Keratinocyte (primary cell): ENCODE data around the gene ARHGAP28. TPM values are rescaled to one million over a fixed set of nuclear protein-coding genes. Genes with fewer than 3 reads are reported as not detected.

Experiments used
- DNase-seq: peaks from one replicate; pipeline ENCODE4 v3.0.0-alpha.2; 2011; ENCODE audit warnings: low read depth, missing footprints, low spot score
- FAIRE-seq: peaks from 2 replicates; lab custom pipeline; 2011; peaks lifted over from hg19 to GRCh38; lab: Jason Lieb, UNC
- H2AFZ ChIP-seq: 2 replicates; pipeline ENCODE4 v1.6.0; 2012; ENCODE audit warnings: low read length, control low read depth, inconsistent platforms; ENCODE audit not compliant: control insufficient read depth
- H3K27ac ChIP-seq: 2 replicates; pipeline ENCODE4 v1.5.1; 2011; ENCODE audit warnings: low read length; ENCODE audit not compliant: control insufficient read depth, insufficient read depth
- H3K27me3 ChIP-seq: 3 replicates; pipeline ENCODE4 v1.6.0; 2011; ENCODE audit warnings: low read length; ENCODE audit not compliant: control insufficient read depth, insufficient read depth; ENCODE audit errors: extremely low read depth
- H3K36me3 ChIP-seq, 2 experiments: 2 replicates in 1 of 2; 3 replicates in 1 of 2; pipeline ENCODE4 v1.5.1; 2011; ENCODE audit warnings: low read length in 2 of 2, mild to moderate bottlenecking in 1 of 2; ENCODE audit not compliant: control insufficient read depth in 2 of 2, insufficient read depth in 2 of 2; ENCODE audit errors: extremely low read depth in 1 of 2
- H3K4me1 ChIP-seq: 3 replicates; pipeline ENCODE4 v1.5.1; 2011; ENCODE audit warnings: low read length; ENCODE audit not compliant: control insufficient read depth, insufficient read depth; ENCODE audit errors: extremely low read depth
- H3K4me2 ChIP-seq: 3 replicates; pipeline ENCODE4 v1.6.0; 2011; ENCODE audit warnings: low read depth, low read length; ENCODE audit not compliant: control insufficient read depth, insufficient read depth; ENCODE audit errors: extremely low read depth
- H3K4me3 ChIP-seq, 3 experiments: fragments of 200-600 bp in 1 of 3; sonication (generic) in 1 of 3; 2 replicates in 2 of 3; 3 replicates in 1 of 3; pipeline ENCODE4 v1.5.1; 2011 to 2016; ENCODE audit warnings: low read length in 3 of 3, mild to moderate bottlenecking in 3 of 3, control low read depth in 2 of 3, inconsistent platforms in 1 of 3, low read depth in 1 of 3, mixed read lengths in 1 of 3, mixed run types in 1 of 3, moderate library complexity in 1 of 3; ENCODE audit not compliant: control insufficient read depth in 2 of 3, insufficient read depth in 2 of 3; ENCODE audit errors: extremely low read depth in 1 of 3
- H3K79me2 ChIP-seq: 2 replicates; pipeline ENCODE4 v1.6.0; 2012; ENCODE audit warnings: low read length; ENCODE audit not compliant: control insufficient read depth, insufficient read depth
- H3K9ac ChIP-seq: 3 replicates; pipeline ENCODE4 v1.6.0; 2011; ENCODE audit warnings: low read length; ENCODE audit not compliant: control insufficient read depth, insufficient read depth; ENCODE audit errors: extremely low read depth
- H3K9me1 ChIP-seq: 3 replicates; pipeline ENCODE4 v1.6.0; 2011; ENCODE audit warnings: low read length; ENCODE audit not compliant: control insufficient read depth, insufficient read depth; ENCODE audit errors: extremely low read depth
- H3K9me3 ChIP-seq: 2 replicates; pipeline ENCODE4 v1.5.1; 2012; ENCODE audit warnings: low read depth, low read length; ENCODE audit not compliant: control insufficient read depth
- H4K20me1 ChIP-seq: 3 replicates; pipeline ENCODE4 v1.6.0; 2011; ENCODE audit warnings: low read length; ENCODE audit not compliant: control insufficient read depth, insufficient read depth; ENCODE audit errors: extremely low read depth
- EZH2 ChIP-seq: IDR thresholded peaks from one replicate; pipeline ENCODE4 v1.6.1; 2012; ENCODE audit warnings: inconsistent platforms, mild to moderate bottlenecking, low read length, moderate library complexity
- dilution Hi-C: fragments of 300-500 bp; cut with MboI; formaldehyde crosslinking; loops from one replicate; pipeline ENCODE4 v1.7.0; 2020; ENCODE audit warnings: low sequenced_read_pairs; ENCODE audit not compliant: extremely low pct_ligation_motif_present
- polyA plus RNA-seq, 5 experiments: library from polyadenylated mRNA; depleted of rRNA in 3 of 5; stranded (reverse) in 3 of 5; stranded (forward) in 1 of 5; unstranded in 1 of 5; fragments of >200 nt; gene quantifications; 1 replicate in 1 of 5; 2 replicates in 3 of 5; 3 replicates in 1 of 5; pipeline versions ENCODE4 v1.2.1 to v1.2.3, GENCODE V29; 2011 to 2012; ENCODE audit warnings: missing spikeins in 2 of 5, low read depth in 1 of 5, low replicate concordance in 1 of 5
- TF ChIP-seq, protein P1 (sequence below), 3 experiments: IDR thresholded peaks in 1 of 3; conservative IDR thresholded peaks in 1 of 3; optimal IDR thresholded peaks in 1 of 3; 2 replicates in 2 of 3; 3 replicates in 1 of 3; pipeline versions ENCODE3 to v1.5.1; 2011; ENCODE audit warnings: low read length in 3 of 3, mild to moderate bottlenecking in 3 of 3, moderate library complexity in 2 of 3, control low read depth in 1 of 3, inconsistent platforms in 1 of 3; ENCODE audit not compliant: insufficient read depth in 2 of 3; ENCODE audit errors: extremely low read depth in 1 of 3

Gene ARHGAP28
- polyA plus RNA-seq, 1 donor (not counting 4 experiments of a cell fraction or from before 2014, with no cell fraction given): 0.43 TPM

GRCh38 chr18:6956495-6956894, 227.0 kb downstream of the ARHGAP28 start:
- Histone ChIP-seq H3K9ac (no peak overlapping the region), H3K9me1 (no peaks in the 10 kb centered on the region), H4K20me1 (no peaks in the 10 kb centered on the region), H3K9me3 (no peaks in the 10 kb centered on the region), H3K79me2 (no peaks in the 10 kb centered on the region), H3K36me3 (no peaks in the 10 kb centered on the region), H3K4me3 (no peak overlapping the region), H3K4me2 (no peak overlapping the region), H2AFZ (no peak overlapping the region), H3K27ac (no peak overlapping the region), H3K4me1 (peaks cover 12% of the 10 kb centered on the region), H3K27me3 (no peaks in the 10 kb centered on the region)
- dilution Hi-C loops: no loop called here
- DNase-seq: no peak
- TF ChIP-seq, protein P1, sequence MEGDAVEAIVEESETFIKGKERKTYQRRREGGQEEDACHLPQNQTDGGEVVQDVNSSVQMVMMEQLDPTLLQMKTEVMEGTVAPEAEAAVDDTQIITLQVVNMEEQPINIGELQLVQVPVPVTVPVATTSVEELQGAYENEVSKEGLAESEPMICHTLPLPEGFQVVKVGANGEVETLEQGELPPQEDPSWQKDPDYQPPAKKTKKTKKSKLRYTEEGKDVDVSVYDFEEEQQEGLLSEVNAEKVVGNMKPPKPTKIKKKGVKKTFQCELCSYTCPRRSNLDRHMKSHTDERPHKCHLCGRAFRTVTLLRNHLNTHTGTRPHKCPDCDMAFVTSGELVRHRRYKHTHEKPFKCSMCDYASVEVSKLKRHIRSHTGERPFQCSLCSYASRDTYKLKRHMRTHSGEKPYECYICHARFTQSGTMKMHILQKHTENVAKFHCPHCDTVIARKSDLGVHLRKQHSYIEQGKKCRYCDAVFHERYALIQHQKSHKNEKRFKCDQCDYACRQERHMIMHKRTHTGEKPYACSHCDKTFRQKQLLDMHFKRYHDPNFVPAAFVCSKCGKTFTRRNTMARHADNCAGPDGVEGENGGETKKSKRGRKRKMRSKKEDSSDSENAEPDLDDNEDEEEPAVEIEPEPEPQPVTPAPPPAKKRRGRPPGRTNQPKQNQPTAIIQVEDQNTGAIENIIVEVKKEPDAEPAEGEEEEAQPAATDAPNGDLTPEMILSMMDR (optimal IDR thresholded peaks at IDR 0.05 in 1 of 3, IDR thresholded peaks at IDR 0.05 in 1 of 3, conservative IDR thresholded peaks at IDR 0.05 in 1 of 3; ENCODE audit: extremely low read depth in 1 of 3, insufficient read depth in 2 of 3, low read length in 3 of 3): no peak
- TF ChIP-seq EZH2: no peak
- FAIRE-seq: no peak

GRCh38 chr18:6956999-6957398, 227.5 kb downstream of the ARHGAP28 start:
- TF ChIP-seq EZH2: no peak
- TF ChIP-seq, protein P1 (optimal IDR thresholded peaks at IDR 0.05 in 1 of 3, IDR thresholded peaks at IDR 0.05 in 1 of 3, conservative IDR thresholded peaks at IDR 0.05 in 1 of 3; ENCODE audit: extremely low read depth in 1 of 3, insufficient read depth in 2 of 3, low read length in 3 of 3): no peak
- no peaks in the 10 kb centered on the region for H3K9me3 ChIP-seq
- no peak overlapping the region for H3K4me2 ChIP-seq
- H3K9me1 ChIP-seq: no peaks in the 10 kb centered on the region
- no peak for FAIRE-seq
- H4K20me1 ChIP-seq: no peaks in the 10 kb centered on the region
- H3K79me2 ChIP-seq: no peaks in the 10 kb centered on the region
- dilution Hi-C loops: no loop called here
- H3K27me3 ChIP-seq: no peaks in the 10 kb centered on the region
- no peaks in the 10 kb centered on the region for H3K36me3 ChIP-seq
- H3K4me1 ChIP-seq: peaks cover 14% of the 10 kb centered on the region
- H3K9ac ChIP-seq: no peak overlapping the region
- no peak for DNase-seq
- no peak overlapping the region for H2AFZ ChIP-seq
- H3K27ac ChIP-seq: no peak overlapping the region
- no peak overlapping the region for H3K4me3 ChIP-seq
